A549 (cell line): ENCODE results near the gene AFDN.

Experiments
- CTCF ChIP-seq: fragments of >200 bp; sonication (Bioruptor Twin); formaldehyde crosslinking; IDR thresholded peaks from 3 replicates; pipeline ENCODE4 v1.5.1; 2016
- EP300 ChIP-seq, 2 experiments: fragments of >200 bp; sonication (Bioruptor Twin); formaldehyde crosslinking; IDR thresholded peaks; 2 replicates in 1 of 2; 3 replicates in 1 of 2; pipeline ENCODE4 v1.6.1; 2016 to 2017
- JUN ChIP-seq, 2 experiments: fragments of >200 bp; sonication (Bioruptor Twin); formaldehyde crosslinking; IDR thresholded peaks; 2 replicates in 1 of 2; 3 replicates in 1 of 2; pipeline ENCODE4 v1.6.1; 2016 to 2017
- MAX ChIP-seq: IDR thresholded peaks from 2 replicates; pipeline ENCODE4 v1.6.1; 2012
- POLR2A ChIP-seq: IDR thresholded peaks from 2 replicates; pipeline ENCODE4 v1.6.1; 2012; ENCODE audit warnings: mild to moderate bottlenecking, low read length
- RFX5 ChIP-seq: fragments of 450-650 bp; IDR thresholded peaks from 2 replicates; pipeline ENCODE4 v1.7.1; 2014; ENCODE audit warnings: antibody characterized with exemption, mild to moderate bottlenecking, moderate library complexity

- TF ChIP-seq JUN (IDR thresholded peaks at IDR 0.05) (no peak), CTCF (no peak), POLR2A (no peak), MAX (no peak), RFX5 (no peak), EP300 (IDR thresholded peaks at IDR 0.05) (no peak)
Measured at GRCh38 chr6:168012431-168013249, 185.9 kb downstream of the AFDN start.
